ENCODE data around the gene PAQR4.
A peak's percentile ranks its signal among the peaks of the same experiment; 100 is the strongest.

PAQR4 gene

DNA sequence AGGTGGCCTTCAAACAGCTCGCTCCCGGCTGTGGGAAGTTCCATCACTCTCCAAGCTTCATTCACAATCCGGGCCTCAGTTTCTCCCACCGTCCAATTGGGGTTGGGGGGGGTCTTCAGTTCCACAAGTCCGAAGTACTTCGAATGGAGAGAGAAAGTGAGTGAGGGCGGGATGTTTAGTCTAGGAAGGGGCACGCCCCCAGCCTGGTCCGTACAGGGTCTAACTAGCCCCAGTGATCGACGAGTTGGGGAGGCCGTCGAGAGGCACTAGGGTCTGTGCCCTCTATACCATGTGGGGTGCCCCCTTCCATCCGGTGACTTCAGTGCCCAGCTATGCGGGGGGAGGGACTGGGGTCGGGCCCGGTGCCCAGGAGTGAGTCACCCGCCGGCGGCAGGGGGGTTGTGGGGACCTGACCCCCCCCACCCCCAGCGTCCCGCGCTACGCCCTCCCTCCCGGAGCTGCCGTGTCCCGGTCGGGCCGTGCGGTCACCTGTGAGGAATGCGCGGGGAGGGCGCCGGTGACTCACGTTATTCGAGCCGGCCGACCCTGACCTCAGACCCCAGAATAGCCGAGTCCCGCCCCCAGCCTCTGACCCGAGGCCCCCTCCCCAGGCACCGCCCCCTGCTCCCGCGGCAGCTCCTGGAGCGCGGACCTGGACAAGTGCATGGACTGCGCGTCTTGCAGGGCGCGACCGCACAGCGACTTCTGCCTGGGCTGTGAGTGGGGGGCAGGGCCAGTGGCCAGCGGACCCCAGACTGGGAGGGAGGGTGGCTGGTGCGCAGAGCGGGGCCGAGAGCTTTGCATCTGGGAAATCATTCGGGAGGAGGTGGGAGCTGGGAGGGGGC, 51.7 kb downstream of the PAQR4 start:
- H3K18ac ChIP-seq (ENCODE audit: low read length) = peak overlapping the region; percentile 98
- peak overlapping the region; percentile 81 for H2AK5ac ChIP-seq (ENCODE audit: low read depth, low read length)
- no peak overlapping the region for H3K4ac ChIP-seq (ENCODE audit: low read length)
- H4K8ac ChIP-seq (ENCODE audit: low read depth, low read length) = no peak overlapping the region
- peak; percentile 64 for DNase-seq (ENCODE audit: low spot score)
- peak overlapping the region; percentile 97 for H3K23ac ChIP-seq (ENCODE audit: low read depth, low read length, poor library complexity)
- H3K9ac ChIP-seq (ENCODE audit: low read depth, low read length, poor library complexity) = peak overlapping the region; percentile 91
- peaks cover 25 to 29% of the 10 kb centered on the region in 2 donors for H3K4me1 ChIP-seq (ENCODE audit: control insufficient read depth in 2 of 2, insufficient read depth in 1 of 2, low read depth in 1 of 2, low read length in 2 of 2)
- H3K9me3 ChIP-seq (replicated peaks in 1 of 2; ENCODE audit: control insufficient read depth in 2 of 2, insufficient read depth in 1 of 2, low read depth in 1 of 2, low read length in 2 of 2) = no peaks in the 10 kb centered on the region
- H3K4me2 ChIP-seq (ENCODE audit: insufficient read depth, low read length, poor library complexity, severe bottlenecking) = peak overlapping the region; percentile 100
- peak overlapping the region; percentile 92 for H3K27ac ChIP-seq (replicated peaks; ENCODE audit: low read length)
- no peak overlapping the region for H2BK120ac ChIP-seq (ENCODE audit: low read depth, low read length)
- peak overlapping the region; percentile 93 for H2AFZ ChIP-seq (ENCODE audit: low read length)
- H3K79me1 ChIP-seq (ENCODE audit: low read depth, low read length) = peaks cover 9% of the 10 kb centered on the region
- peak overlapping the region; percentile 96 for H2BK15ac ChIP-seq (ENCODE audit: low read length)
- peaks cover 0 to 5% of the 10 kb centered on the region in 2 donors for H3K36me3 ChIP-seq (replicated peaks in 1 of 2; ENCODE audit: control insufficient read depth in 2 of 2, insufficient read depth in 2 of 2, low read length in 2 of 2)
- H4K91ac ChIP-seq (ENCODE audit: low read depth, low read length, poor library complexity) = no peak overlapping the region
- H3K4me3 ChIP-seq (ENCODE audit: low read length in 2 of 2) = peak overlapping the region; percentile 51 to 91
- peak overlapping the region; percentile 82 for H2BK5ac ChIP-seq (ENCODE audit: low read length)
- H3K14ac ChIP-seq (ENCODE audit: low read length) = peak overlapping the region; percentile 89
- WGBS, 2 donors (ENCODE audit: extremely low coverage in 2 of 2, insufficient read length in 2 of 2, insufficient replicate concordance in 1 of 2) = no CpG with 5 or more reads among the region's 57 CpGs
- H2BK12ac ChIP-seq (ENCODE audit: low read length) = peak overlapping the region; percentile 90
- peaks cover 0 to 15% (median 9%) of the 10 kb centered on the region in 3 experiments for H3K27me3 ChIP-seq (ENCODE audit: control insufficient read depth in 3 of 3, insufficient read depth in 3 of 3, low read depth in 1 of 3, low read length in 3 of 3)

DNA sequence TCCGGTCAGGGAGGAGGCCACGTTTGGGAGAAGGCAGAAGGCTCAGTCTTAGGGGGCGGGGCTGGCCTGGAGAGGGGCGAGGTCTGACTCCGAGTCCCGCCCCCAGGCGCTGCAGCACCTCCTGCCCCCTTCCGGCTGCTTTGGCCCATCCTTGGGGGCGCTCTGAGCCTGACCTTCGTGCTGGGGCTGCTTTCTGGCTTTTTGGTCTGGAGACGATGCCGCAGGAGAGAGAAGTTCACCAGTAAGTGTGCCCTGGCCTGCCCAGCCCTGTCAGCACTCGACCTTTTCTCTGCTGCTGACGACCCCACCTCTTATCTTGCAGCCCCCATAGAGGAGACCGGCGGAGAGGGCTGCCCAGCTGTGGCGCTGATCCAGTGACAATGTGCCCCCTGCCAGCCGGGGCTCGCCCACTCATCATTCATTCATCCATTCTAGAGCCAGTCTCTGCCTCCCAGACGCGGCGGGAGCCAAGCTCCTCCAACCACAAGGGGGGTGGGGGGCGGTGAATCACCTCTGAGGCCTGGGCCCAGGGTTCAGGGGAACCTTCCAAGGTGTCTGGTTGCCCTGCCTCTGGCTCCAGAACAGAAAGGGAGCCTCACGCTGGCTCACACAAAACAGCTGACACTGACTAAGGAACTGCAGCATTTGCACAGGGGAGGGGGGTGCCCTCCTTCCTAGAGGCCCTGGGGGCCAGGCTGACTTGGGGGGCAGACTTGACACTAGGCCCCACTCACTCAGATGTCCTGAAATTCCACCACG, 52.5 kb downstream of the PAQR4 start:
- Histone ChIP-seq H3K9ac (ENCODE audit: low read depth, low read length, poor library complexity) (peak overlapping the region; percentile 91), H2AK5ac (ENCODE audit: low read depth, low read length) (peak overlapping the region; percentile 81), H4K91ac (ENCODE audit: low read depth, low read length, poor library complexity) (no peak overlapping the region), H3K4me2 (ENCODE audit: insufficient read depth, low read length, poor library complexity, severe bottlenecking) (peak overlapping the region; percentile 100), H2AFZ (ENCODE audit: low read length) (peak overlapping the region; percentile 93), H3K4me3 (ENCODE audit: low read length in 2 of 2) (peak overlapping the region; percentile 51 to 91), H3K23ac (ENCODE audit: low read depth, low read length, poor library complexity) (peak overlapping the region; percentile 97), H2BK5ac (ENCODE audit: low read length) (peak overlapping the region; percentile 82), H3K27me3 (ENCODE audit: control insufficient read depth in 3 of 3, insufficient read depth in 3 of 3, low read depth in 1 of 3, low read length in 3 of 3) (peaks cover 0 to 13% (median 5%) of the 10 kb centered on the region in 3 experiments), H2BK15ac (ENCODE audit: low read length) (peak overlapping the region; percentile 96), H2BK120ac (ENCODE audit: low read depth, low read length) (peak overlapping the region; percentile 90), H3K27ac (replicated peaks; ENCODE audit: low read length) (peak overlapping the region; percentile 92), H3K4ac (ENCODE audit: low read length) (peak overlapping the region; percentile 9), H3K36me3 (replicated peaks in 1 of 2; ENCODE audit: control insufficient read depth in 2 of 2, insufficient read depth in 2 of 2, low read length in 2 of 2) (peaks cover 5 to 13% of the 10 kb centered on the region in 2 donors), H3K79me1 (ENCODE audit: low read depth, low read length) (peaks cover 9% of the 10 kb centered on the region), H3K9me3 (replicated peaks in 1 of 2; ENCODE audit: control insufficient read depth in 2 of 2, insufficient read depth in 1 of 2, low read depth in 1 of 2, low read length in 2 of 2) (no peaks in the 10 kb centered on the region), H3K18ac (ENCODE audit: low read length) (peak overlapping the region; percentile 98), H3K4me1 (ENCODE audit: control insufficient read depth in 2 of 2, insufficient read depth in 1 of 2, low read depth in 1 of 2, low read length in 2 of 2) (peaks cover 25 to 29% of the 10 kb centered on the region in 2 donors), H3K14ac (ENCODE audit: low read length) (peak overlapping the region; percentile 89), H4K8ac (ENCODE audit: low read depth, low read length) (no peak overlapping the region), H2BK12ac (ENCODE audit: low read length) (peak overlapping the region; percentile 100)
- WGBS, 2 donors (ENCODE audit: extremely low coverage in 2 of 2, insufficient read length in 2 of 2, insufficient replicate concordance in 1 of 2) = no CpG with 5 or more reads among the region's 25 CpGs
- DNase-seq (ENCODE audit: low spot score) = peak; percentile 89

DNA sequence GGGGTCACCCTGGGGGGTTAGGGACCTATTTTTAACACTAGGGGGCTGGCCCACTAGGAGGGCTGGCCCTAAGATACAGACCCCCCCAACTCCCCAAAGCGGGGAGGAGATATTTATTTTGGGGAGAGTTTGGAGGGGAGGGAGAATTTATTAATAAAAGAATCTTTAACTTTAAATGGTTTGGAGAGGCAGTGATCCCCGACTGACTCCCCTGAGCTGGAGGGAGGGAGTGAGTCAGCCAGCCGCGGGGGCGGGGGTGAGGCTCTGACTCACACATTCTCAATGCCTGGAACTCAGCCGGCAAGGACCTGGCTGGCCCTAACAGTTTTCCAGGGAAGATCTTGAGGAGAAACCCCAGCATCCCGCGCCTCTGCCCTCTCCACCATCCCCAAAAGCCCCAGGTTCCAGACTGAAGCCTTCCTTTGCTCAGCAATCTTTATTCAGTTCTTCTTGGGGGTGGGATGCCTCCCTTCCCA, 53.1 kb downstream of the PAQR4 start:
- Histone ChIP-seq H3K23ac (ENCODE audit: low read depth, low read length, poor library complexity) (no peak overlapping the region), H4K91ac (ENCODE audit: low read depth, low read length, poor library complexity) (no peak overlapping the region), H2BK12ac (ENCODE audit: low read length) (peak overlapping the region; percentile 100), H3K4me1 (ENCODE audit: control insufficient read depth in 2 of 2, insufficient read depth in 1 of 2, low read depth in 1 of 2, low read length in 2 of 2) (peaks cover 25% of the 10 kb centered on the region in 2 donors), H3K18ac (ENCODE audit: low read length) (peak overlapping the region; percentile 98), H2AK5ac (ENCODE audit: low read depth, low read length) (no peak overlapping the region), H3K4me3 (ENCODE audit: low read length in 2 of 2) (peak overlapping the region; percentile 51 to 91), H2BK120ac (ENCODE audit: low read depth, low read length) (peak overlapping the region; percentile 90), H3K27me3 (ENCODE audit: control insufficient read depth in 3 of 3, insufficient read depth in 3 of 3, low read depth in 1 of 3, low read length in 3 of 3) (peaks cover 0 to 8% (median under 1%) of the 10 kb centered on the region in 3 experiments), H4K8ac (ENCODE audit: low read depth, low read length) (no peak overlapping the region), H3K9ac (ENCODE audit: low read depth, low read length, poor library complexity) (peak overlapping the region; percentile 86), H2AFZ (ENCODE audit: low read length) (no peak overlapping the region), H3K79me1 (ENCODE audit: low read depth, low read length) (peaks cover 8% of the 10 kb centered on the region), H3K4ac (ENCODE audit: low read length) (no peak overlapping the region), H3K9me3 (replicated peaks in 1 of 2; ENCODE audit: control insufficient read depth in 2 of 2, insufficient read depth in 1 of 2, low read depth in 1 of 2, low read length in 2 of 2) (no peaks in the 10 kb centered on the region), H3K14ac (ENCODE audit: low read length) (no peak overlapping the region), H3K4me2 (ENCODE audit: insufficient read depth, low read length, poor library complexity, severe bottlenecking) (peak overlapping the region; percentile 100), H2BK15ac (ENCODE audit: low read length) (no peak overlapping the region), H3K36me3 (replicated peaks in 1 of 2; ENCODE audit: control insufficient read depth in 2 of 2, insufficient read depth in 2 of 2, low read length in 2 of 2) (peaks cover 9 to 19% of the 10 kb centered on the region in 2 donors), H2BK5ac (ENCODE audit: low read length) (peak overlapping the region; percentile 82), H3K27ac (replicated peaks; ENCODE audit: low read length) (peak overlapping the region; percentile 92)
- WGBS, 2 donors (ENCODE audit: extremely low coverage in 2 of 2, insufficient read length in 2 of 2, insufficient replicate concordance in 1 of 2) = no CpG with 5 or more reads among the region's 8 CpGs
- DNase-seq (ENCODE audit: low spot score) = peak; percentile 73
